PFSK-1 (cell line): ENCODE data around the gene ZBTB34.

Experiments used
- POLR2AphosphoS5 ChIP-seq: IDR thresholded peaks from 2 replicates; pipeline ENCODE4 v1.6.1; 2012; ENCODE audit warnings: low read depth, mild to moderate bottlenecking, control low read depth, low read length, moderate library complexity
- SIN3A ChIP-seq: IDR thresholded peaks from 2 replicates; pipeline ENCODE4 v1.6.1; 2012; ENCODE audit warnings: mild to moderate bottlenecking, low read length, moderate library complexity, borderline replicate concordance; ENCODE audit not compliant: insufficient read depth
- TF ChIP-seq, protein P1 (sequence below), 2 experiments: IDR thresholded peaks; 2 replicates each; pipeline versions ENCODE4 v1.6.1 to v1.8.0; 2011 to 2012; ENCODE audit warnings: low read depth in 2 of 2, low read length in 2 of 2, control low read depth in 1 of 2, inconsistent platforms in 1 of 2, mild to moderate bottlenecking in 1 of 2, moderate library complexity in 1 of 2; ENCODE audit not compliant: insufficient read depth in 1 of 2

- no peak for TF ChIP-seq POLR2AphosphoS5
- TF ChIP-seq, protein P1, sequence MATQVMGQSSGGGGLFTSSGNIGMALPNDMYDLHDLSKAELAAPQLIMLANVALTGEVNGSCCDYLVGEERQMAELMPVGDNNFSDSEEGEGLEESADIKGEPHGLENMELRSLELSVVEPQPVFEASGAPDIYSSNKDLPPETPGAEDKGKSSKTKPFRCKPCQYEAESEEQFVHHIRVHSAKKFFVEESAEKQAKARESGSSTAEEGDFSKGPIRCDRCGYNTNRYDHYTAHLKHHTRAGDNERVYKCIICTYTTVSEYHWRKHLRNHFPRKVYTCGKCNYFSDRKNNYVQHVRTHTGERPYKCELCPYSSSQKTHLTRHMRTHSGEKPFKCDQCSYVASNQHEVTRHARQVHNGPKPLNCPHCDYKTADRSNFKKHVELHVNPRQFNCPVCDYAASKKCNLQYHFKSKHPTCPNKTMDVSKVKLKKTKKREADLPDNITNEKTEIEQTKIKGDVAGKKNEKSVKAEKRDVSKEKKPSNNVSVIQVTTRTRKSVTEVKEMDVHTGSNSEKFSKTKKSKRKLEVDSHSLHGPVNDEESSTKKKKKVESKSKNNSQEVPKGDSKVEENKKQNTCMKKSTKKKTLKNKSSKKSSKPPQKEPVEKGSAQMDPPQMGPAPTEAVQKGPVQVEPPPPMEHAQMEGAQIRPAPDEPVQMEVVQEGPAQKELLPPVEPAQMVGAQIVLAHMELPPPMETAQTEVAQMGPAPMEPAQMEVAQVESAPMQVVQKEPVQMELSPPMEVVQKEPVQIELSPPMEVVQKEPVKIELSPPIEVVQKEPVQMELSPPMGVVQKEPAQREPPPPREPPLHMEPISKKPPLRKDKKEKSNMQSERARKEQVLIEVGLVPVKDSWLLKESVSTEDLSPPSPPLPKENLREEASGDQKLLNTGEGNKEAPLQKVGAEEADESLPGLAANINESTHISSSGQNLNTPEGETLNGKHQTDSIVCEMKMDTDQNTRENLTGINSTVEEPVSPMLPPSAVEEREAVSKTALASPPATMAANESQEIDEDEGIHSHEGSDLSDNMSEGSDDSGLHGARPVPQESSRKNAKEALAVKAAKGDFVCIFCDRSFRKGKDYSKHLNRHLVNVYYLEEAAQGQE (IDR thresholded peaks at IDR 0.05; ENCODE audit: insufficient read depth in 1 of 2, low read depth in 2 of 2, low read length in 2 of 2) = no peak
- no peak for TF ChIP-seq SIN3A
Measured at GRCh38 chr9:126847051-126847450, 13.4 kb upstream of the ZBTB34 start.
